DMS153 treated with DMSO at 0.1 percent for 48 hours (cell line): Measurements from ENCODE around the gene SLC4A7.
"Not testable (repeated sequence)": the region's sequence is repeated elsewhere in the genome, so short reads cannot be mapped to it uniquely, and the experiment has no call there.

Experiments used
- DNase-seq: peaks from one replicate; lab custom pipeline; 2025; ENCODE audit not compliant: unreplicated experiment; lab: John Stamatoyannopoulos, UW

SLC4A7 gene

DNA sequence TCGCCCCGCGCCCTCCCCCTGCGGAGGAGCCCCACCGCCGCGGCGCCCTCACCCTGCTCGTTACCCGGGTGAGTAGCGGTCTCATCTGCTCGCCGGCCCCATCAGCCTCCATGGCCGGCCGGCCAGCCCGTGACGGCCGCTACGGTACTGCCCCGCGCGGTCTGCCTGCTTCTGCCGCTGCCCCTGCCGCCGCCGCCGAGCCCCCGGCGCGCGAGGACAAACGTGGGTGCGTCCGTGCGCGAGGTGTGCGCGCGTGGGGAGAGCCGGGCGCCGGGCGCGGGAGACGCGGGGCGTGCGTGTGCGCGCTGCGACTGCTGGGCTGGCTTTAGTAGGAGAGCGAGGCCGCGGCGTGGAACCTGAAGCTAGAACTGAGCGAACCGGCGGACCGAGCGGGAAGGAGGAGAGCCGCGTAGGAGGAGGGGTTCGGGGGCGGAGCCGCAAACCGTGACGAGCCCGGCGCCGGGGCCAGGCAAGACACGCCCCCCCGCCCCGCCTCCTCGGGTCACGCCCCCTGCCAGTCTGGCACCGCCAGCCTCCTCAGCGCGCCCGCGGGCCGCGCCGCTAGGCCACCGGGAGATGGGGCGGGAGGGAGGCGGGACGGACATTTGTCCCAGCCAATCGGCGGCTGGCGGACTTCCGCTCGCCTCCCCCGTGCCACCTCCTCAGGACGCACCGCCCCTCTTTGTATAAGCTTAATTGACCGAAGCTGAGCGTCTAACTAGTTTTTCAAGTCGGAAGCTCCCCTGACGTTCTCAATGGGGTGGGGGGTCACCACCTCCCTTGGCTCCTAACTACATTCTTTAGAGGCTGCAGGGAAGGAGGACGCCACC, at the start of gene SLC4A7:
SLC4A7 (minus strand) TSS at position 370 of the 830 bp plus-strand sequence; CDS start at position 112, 258 bp downstream.
- DNase-seq = peak; percentile 55

GRCh38 chr3:27533261-27533607, 49.0 kb upstream of the SLC4A7 start:
- no peak for DNase-seq

GRCh38 chr3:27532426-27533260, 48.5 kb upstream of the SLC4A7 start:
- no peak for DNase-seq

GRCh38 chr3:27531193-27531751, 47.1 kb upstream of the SLC4A7 start:
- not testable (repeated sequence) for DNase-seq

GRCh38 chr3:27528791-27529190, 44.6 kb upstream of the SLC4A7 start:
- DNase-seq = no peak

DNA sequence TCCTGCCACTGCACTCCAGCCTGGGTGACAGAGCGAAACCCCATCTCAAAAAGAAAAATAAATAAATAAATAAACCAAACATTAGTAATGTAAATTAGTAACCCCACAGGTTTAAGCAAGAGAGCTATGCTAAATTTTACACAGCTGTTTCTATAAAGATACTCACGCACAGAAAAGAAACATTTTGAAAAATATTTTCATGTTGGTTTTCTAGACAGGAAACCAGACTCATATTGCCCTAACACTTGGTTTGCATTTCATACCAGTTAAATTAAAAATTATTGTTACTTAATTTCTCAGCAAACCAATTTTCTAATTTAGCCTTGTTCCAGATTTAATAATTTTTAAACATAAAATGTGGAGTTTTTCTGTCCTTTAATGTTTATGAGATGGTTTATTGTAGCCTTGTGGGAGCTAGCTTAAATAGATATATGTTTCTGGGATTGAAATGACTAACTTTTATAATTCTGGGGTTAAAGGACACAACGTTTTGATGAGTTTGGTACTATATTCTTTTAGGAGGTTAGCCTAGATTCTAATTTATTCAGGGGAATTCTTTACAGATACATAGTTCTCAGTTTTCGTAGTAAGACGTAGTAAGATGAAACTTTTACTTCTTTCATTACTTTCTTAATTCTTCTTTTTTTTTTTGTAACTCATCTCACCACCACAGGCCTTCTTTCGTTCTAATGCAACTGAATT, 42.6 kb upstream of the SLC4A7 start:
- no peak for DNase-seq

DNA sequence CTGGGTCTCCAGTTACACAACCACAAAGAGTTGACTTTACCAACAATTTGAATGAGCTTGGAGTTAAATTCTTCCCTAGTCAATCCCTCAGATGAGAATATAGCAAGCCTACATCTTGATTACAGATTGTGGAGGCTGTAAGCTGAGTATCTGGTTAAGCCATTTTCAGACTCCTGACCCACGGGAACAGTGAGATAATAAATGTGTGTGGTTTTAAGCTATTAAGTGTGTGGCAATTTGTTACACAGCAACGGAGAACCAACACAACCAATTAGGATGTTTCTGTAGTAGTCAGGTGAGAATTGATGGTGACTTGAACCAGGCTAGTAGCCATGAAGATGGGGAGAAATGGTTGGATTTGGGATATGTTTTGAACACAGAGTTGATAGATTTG, 37.7 kb upstream of the SLC4A7 start:
- DNase-seq = no peak

DNA sequence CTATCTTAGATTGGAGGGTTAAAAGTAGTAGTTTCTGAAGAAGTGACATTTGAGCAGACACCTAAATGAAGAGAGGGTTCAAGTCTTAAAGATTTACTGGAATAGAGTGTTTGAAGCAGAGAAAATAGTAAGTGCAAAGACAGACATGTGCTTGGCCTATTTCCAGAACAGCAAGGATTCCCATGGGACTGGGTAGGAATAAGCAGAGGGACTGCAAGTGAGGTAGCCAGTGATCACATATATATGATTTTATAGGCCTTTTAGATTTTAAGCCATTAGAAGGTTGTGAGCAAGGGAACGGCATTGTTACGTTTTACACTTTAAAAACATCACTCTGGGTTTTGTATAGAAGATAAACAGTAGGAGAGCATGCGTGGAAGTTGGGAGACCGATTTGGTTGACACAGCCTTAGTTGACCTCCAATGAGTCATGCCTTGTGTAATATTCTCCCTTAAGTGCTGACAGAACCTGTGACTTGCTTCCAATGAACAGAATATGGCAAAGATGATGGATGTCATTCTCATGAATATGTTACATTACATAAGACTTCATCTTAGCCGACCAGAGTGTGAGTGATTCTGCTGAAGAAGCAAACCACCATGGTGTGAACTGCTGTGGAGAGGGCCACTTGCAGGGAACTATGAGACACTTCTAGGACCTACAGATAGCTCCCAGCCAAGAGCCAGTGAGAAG, 37.1 kb upstream of the SLC4A7 start:
- no peak for DNase-seq

- no peak for DNase-seq
Observed at GRCh38 chr3:27511724-27512422, 27.7 kb upstream of the SLC4A7 start.

- no peak for DNase-seq
Observed at GRCh38 chr3:27509376-27509775, 25.2 kb upstream of the SLC4A7 start.

- no peak for DNase-seq
Observed at GRCh38 chr3:27508424-27508823, 24.2 kb upstream of the SLC4A7 start.

- DNase-seq = peak; percentile 16
Observed at GRCh38 chr3:27507515-27508266, 23.5 kb upstream of the SLC4A7 start.

DNA sequence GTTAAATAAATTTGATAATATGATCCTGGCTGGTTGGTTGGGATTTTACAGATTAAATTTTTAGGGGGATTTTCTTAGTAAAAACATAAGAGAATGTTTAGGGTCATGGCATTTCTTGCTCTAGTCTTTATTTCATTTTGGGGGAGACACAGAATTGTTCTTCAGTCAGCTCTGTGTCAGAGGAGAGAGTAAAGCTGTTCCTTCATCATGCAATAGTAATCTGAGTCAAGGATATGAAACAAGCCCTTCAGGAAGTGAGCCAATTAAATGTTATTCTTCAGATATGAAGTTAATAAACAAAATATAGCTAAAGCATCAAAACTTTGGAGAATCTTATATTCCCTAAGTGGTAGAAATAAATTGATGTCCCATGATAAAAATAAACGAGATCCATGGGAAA, 22.9 kb upstream of the SLC4A7 start:
- no peak for DNase-seq

DNA sequence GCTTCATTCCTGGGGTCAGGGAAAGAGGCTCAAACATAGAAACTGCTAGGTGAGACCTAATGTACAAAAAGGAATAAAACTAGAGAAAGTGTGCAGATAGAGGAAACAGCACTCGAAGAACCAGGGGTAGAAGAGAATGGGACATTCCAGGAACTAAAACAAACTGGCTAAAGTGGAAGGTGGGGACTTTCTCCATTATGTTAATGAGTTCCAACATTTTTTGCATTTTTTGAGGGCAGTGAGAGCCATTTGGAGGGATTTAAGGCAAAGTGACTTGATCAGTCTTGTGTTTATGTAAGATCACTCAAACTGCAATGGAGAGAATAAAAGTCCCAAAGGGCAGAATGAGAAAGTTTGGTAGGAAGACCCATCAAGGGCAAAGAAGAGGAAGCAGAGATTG, 20.6 kb upstream of the SLC4A7 start:
- DNase-seq = no peak

DNA sequence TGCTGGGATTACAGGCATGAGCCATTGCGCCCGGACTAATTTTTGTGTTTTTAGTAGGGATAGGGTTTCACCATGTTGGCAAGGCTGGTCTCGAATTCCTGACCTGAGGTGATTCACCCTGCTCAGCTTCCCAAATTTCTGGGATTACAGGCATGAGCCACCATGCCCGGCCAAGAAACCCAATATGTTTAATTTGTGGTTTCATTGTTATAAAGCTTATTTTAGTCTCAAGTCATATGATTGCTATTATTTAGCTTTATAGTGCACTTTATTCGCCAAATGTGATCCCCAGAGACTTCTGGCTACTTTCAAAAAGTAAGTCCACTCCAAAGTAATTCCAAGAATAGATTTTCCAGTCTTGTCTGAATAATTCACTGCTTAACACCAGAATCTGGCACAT, 19.3 kb upstream of the SLC4A7 start:
- DNase-seq = no peak

- DNase-seq = no peak
Observed at GRCh38 chr3:27501759-27502158, 17.6 kb upstream of the SLC4A7 start.

DNA sequence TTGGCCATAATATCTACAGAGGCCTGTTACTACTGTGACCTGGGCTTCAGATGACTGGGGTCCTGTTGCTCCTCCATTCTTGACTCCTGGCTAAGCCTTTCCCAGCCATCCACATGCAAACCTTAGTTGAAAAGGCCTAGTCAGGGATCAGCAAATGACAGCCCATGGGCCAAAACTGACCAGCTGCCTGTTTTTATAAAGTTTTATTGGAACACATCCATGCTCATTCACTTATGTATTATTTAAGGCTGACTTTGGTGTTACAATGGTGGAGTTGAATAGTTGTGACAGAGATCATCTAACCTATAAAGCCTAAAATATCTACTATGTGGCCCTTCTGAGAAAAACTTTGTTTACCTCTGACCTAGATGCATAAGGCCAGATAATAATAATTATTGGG, 16.8 kb upstream of the SLC4A7 start:
- DNase-seq = no peak

DNA sequence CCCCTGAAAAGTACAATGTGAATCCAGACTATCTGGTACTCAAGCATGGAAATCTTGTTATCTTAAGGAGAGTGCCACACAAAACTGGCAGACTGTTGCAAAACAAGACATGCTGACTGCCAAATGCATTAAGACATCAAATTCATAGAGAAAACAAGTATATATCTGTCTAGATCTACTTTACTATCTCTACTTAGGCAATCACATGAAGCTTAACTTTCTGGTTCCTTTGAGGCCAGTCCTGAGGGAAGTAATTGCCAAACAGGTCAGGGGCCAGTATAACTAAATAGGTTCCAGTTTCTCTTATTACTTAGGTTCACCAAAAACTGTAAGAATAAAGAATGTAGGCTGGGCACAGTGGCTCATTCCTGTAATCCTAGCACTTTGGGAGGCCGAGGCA, 15.9 kb upstream of the SLC4A7 start:
- no peak for DNase-seq

DNA sequence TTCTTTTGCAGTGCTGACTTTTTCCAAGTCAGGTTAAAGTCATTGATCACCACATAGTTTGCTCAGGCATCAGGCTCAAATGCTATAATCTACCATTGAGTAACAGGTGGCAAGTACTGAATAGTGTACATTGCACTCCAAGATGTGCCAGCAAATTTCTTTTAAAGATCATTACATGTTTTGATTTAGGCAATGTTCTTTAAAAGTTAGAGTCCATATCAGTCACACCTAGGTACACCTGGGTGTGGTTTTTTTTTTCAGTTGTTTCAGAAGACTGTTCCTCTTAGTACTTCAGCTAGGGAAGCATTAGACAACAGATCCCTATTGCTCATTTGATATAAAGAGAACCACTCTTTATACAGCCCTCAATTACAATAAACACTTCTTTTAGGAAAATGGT, 10.6 kb upstream of the SLC4A7 start:
- DNase-seq = no peak
